Stimulated activated CD4-positive, alpha-beta T cell treated with anti-CD3 and anti-CD28 coated beads, Interleukin-4, amount 100 ng/mL, for 4 hours (primary cell): ENCODE measurements around the gene DGKK.

Experiments used
- DNase-seq, 2 experiments: peaks; one replicate each; pipeline ENCODE4 v3.0.0-alpha.2; 2020

Gene DGKK

DNA sequence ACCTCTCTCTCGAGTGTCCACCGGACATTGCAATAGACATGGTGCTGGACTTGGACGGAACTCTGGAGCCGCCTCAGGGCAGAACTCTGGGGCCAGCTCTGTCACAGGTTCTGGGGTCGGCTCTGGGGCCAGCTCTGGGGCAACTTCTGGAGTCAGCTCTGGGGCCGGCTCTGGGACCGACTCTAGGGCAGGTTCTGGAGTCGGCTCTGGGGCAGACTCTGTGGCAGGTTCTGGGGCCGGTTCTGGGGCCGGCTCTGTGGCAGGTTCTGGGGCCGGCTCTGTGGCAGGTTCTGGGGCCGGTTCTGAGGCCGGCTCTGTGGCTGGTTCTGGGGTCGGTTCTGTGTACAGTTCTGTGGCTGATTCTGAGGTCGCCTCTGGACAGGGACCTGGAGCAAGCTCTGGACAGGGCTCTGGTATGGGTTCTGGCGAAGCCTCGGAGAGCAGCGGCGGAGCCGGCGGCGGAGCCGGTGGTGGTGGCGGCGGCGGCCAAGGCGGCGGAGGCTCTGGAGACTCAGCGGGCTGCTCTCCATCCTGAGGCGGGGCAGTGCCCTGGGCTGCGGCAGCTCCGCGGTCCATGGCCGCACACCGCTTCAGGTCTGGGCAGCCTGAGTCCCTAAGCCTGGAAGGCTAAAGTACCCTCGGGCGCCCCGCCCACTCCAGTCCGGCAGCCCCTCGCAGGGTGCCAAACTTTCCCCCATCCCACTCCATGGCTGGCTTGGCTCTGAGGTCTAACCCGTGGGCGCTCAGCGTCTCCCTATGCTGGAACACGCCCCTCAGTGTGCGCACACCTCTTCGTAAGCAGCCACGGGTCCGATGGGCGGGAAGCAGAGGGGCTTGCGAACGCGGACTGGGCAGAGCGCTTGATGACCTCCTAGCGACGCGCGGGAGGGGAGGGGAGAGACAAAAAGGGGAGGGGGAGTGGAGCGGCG lies at the start of gene DGKK:
TSS of gene DGKK (minus strand) at position 723 of the 929 bp plus-strand sequence. CDS start at position 576, 147 bp downstream.
- DNase-seq = no peak

- DNase-seq = no peak
These were observed 44.2 kb upstream of the DGKK start for GRCh38 chrX:50514811-50515210.

DNA sequence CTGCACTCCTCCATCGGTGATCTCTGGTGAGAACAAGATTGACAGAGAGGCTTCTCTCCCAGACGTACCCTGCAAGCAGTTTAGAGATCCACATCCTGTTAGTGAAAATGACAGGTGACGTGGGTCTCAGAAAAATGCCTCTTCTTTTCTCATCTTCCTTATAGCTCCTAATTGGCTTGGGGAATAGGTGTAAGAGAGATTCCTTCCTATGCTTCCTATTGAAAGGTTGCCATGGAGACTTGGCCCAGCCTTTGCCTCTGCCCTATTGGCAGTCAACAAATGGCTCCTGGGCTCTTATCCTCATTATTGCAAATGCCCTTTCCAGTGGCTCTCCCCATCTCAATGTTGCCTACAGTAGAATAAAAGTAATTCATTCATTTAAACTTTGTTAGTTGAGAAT lies 26.5 kb upstream of the DGKK start:
- DNase-seq = no peak

GRCh38 chrX:50495616-50496015 lies 25.0 kb upstream of the DGKK start:
- no peak for DNase-seq

DNA sequence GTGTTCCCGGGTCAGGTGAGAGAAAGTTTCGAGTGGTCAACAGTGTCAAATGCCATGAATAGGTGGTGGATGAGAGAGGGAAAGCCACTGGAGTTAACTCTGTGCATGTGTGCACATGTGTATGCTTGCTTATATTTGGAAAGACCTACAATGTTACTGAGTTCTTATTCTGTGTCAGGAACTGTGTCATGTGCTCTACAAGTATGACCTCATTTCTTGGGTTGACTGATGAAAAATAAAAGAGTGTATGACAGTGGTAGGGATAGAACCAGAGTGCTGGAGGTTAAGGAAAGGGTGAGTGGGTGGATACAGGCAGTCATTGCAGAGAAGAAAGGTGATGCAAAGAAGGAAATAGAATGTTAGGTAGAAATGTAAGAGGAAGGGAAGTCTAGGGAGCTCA lies 22.1 kb upstream of the DGKK start:
- DNase-seq = no peak

DNA sequence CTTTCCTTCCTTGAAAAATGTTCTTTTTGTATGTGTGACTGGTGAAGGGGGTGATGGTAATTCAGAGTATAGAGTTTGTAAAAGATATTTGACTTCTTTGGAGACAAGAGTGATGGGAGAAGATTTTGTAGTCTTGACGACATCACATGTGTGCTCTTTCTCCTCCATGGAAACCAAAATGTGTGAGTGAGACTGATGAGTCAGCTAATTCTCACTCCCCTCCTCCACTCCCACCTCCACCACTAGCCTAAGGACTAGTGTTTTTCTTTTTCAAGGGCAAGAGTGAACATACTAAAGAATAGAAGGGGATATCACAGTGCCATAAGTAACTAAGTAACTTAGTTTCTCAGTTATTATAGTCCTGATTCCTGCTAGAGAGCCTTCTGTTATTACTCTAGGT lies 14.0 kb upstream of the DGKK start:
- no peak for DNase-seq

DNA sequence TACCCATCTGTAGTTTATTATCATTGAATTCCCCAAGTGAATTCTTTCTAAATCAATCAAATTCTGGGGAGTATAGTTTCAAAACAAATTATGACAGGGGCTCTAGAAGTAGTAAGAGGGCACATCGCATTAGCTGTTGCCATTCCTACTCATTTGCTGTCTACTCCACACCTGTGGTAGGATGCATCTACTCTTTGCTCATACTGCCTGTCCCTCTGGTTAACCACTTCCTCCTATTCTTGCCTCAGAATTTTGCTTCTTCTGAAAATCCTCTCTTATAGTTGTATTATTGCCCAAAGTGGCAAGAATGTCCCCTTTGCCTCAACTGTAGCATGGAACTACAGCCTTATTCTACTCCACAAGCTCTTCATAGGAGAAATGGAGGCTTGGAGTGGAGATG lies 12.7 kb upstream of the DGKK start:
- DNase-seq = no peak

DNA sequence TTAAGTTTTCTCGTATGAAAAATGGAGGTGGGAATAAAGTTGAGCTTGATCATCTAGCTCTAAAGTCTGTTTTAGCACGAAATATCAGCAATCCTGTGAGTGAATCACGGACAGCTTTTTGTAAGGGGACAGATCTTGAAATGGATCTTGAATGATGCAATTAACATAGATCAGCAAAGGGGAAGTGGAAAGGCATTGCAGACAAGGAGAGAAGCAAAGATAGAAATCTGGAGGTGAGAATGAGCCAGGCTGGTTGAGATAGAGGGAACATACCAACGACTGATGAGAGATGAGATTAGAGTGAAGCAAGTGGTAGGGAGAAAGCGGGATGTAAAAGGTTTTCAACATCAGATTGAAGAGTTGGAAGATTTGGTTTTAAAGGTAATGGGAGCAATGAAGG lies 4.6 kb upstream of the DGKK start:
- DNase-seq = no peak

DNA sequence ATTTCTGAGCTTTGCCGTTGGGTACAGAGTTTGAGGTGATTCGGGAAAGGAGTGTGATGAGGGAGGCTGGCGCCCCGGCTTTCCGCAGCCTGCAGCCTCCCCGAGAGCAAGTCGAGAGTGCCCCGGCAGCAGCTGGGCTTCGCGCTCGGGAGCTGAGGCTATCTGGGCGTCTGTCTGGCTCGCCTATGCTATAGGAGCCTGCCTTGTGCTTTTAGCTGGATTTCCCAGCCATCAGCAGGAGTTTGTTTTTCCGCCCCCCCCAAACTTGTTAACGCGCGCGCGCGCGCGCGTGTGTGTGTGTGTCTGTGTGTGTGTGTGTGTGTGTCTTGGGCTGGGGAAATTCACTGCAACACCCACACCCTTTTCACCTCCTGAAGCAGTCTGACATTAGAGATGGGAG lies 765 bp upstream of the DGKK start:
- DNase-seq = no peak

DNA sequence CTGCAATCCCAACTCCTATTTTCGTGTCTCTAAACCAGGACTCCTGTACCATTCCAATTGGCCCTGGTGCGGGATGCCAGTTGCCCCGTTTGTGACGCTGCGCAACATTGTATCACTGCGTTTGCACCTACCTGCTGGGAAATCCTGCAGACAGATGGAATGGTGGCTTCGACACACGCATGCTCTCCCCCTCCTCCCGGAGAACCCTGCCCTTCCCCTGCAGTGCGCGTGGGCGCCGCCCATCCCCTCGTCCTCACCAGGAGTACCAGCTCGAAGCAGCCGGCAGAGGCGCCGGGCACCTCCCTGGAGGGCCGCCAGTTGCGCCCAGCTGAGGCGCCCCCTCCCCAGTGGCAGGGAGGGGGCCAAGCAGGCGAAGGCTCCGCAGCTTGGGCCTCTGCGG lies 1.4 kb downstream of the DGKK start:
- DNase-seq = no peak

DNA sequence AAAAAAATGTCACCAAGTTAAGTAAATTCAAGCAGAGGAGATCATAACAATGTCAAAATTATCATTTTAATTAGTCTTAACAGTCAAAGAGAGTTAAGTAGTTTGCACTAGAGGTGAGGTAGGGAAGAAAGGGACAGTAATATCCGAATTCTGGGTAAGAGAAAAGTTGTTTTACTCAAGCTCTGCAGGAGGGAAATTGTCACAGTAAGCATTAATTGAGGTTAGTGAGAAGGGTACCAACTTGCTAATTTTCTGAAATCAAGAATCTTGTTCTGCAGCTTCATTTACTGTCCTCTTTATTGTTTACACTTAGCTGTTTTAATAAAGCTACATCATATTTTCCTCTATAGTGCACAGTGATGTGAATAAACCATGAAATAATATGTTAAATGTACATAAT lies 11.0 kb downstream of the DGKK start:
- no peak for DNase-seq

DNA sequence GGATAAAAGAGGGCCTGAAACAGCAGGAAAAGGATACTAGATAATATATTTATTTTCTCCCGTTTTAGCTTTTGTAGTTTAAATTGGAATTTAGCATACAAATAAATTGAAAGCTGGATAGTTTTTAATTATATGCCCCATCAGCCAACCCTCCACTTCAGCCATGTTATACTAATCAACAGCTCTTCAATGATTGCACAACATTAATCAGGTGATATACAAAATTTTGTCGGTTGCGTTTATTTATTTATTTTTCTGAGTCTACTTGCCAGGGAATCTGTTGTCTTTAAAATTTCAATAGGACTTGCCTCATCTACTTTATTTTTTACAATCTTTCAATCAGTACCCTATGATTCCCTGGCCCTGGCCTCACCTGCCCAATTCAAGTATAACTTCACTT lies 12.1 kb downstream of the DGKK start:
- DNase-seq = no peak

GRCh38 chrX:50456712-50457484 lies 13.7 kb downstream of the DGKK start:
- DNase-seq = no peak

DNA sequence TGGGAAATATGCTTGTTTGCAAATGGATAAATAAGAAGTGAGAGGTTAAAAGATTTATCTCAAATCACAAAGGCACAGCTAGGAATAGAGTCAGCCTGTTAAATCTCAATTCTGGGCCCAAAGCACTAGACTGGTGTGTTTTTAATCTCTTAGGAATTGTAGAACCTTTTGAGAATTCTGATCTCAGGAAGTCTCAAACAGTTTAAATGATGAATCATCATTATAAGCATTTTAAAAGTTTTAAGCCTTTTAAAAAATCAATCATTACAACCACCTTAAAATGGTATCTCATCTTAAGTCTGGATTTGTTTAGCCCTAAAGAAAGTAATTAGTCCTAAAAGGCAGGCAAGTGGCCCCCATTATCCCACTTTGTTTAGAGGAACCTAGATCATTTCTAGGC lies 17.8 kb downstream of the DGKK start:
- DNase-seq = no peak

GRCh38 chrX:50450324-50450723 lies 20.3 kb downstream of the DGKK start:
- DNase-seq = no peak

DNA sequence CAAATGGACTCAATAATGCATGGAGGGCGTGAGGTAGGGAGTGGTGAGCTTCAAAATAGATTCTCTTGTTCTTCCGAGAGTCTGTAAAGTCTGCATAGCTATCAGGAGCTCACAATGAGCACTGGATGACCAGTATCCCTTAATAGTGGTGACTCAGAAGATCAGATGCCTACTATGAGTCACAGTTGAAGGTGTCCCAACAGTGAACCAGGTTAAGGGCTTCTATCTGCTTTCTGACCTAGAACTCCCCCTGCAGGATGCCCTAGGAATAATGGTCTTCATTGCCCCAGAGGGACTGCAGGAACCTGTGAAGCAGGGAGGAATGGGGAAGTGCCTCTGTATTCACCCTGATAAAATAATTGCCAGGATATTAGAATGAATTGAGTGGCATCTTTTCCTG lies 22.1 kb downstream of the DGKK start:
- DNase-seq = no peak

DNA sequence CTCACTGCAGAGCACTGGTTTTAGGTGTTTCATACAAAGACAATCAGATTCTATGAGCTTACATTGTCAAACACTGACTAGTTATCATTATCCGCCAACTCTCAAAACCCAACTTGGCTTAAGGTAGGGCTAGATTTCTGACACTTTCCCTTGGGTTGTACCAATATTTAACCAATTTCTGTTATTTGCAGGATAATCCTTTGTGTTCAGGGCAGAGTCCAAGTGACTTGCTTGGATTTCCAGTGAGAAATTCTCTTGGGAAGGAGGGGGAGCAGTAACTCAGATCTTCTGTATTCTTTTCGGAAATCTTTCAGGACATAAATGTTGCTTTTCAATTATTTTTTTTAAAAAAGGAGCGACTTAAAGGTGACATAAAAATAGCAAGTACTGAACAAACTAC lies 23.1 kb downstream of the DGKK start:
- no peak for DNase-seq

- DNase-seq = no peak
These were observed 28.1 kb downstream of the DGKK start for GRCh38 chrX:50442426-50443116.

DNA sequence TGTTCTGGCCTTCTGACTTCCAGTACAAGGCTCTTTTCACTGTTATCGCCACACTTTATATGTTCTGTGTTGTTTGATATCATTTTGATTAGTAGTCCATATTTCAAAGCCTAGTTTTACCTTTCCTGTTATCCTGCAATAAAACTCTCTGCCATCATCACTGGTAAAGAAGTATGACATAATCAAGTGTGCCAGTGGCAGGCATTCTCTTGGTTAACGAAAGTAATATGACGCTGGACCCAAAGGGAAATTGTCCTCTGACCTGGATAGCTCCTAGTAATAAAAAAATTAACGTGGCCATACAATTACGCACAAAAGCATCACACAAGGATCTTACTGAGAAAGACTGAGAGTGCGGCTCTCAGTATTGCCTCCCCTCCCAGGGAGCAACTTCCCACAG lies 33.8 kb downstream of the DGKK start:
- no peak for DNase-seq

DNA sequence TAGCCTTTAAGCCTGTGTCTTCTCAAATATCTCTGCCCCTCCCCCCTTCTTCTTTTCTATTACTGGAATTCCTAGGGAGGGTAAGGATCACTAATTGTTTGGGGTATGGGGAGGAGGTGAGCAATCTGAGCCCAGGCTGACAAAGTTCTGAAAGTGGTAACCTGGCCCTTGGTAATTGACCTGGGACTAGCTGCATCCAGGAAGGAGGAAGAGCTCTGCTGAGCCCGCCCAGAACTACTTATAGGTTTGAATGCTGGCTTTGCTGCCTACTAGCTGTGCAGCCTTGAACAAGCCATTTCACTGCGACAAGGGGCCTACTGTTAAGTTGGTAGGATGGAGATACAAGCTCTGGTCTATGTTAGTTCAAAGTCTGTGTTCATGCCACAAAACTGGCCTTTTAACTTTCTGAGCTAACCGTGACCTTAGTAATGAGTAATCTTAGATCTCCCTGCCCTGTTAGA lies 37.8 kb downstream of the DGKK start:
- DNase-seq = no peak

DNA sequence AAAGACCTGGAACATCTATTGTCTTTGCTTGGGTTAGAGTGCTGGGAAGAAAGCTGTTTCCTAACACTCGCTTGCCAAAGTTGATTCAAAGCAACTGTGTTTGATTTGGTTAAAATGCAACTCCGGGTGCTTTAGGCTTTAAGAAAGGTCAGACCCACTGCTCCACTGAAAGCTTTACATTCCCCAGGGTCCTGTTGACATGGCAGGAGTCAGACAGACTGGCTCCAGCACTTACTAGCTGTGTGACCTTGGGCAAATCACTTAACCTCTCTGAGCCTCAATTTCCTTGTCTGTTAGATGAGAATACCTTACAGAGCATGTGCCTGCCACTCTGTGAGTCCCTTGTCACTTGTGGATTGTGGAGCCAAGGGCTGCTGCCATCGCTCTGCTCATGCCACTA lies 39.0 kb downstream of the DGKK start:
- no peak for DNase-seq

GRCh38 chrX:50430917-50431575 lies 39.6 kb downstream of the DGKK start:
- DNase-seq = no peak

- DNase-seq = no peak
These were observed 42.5 kb downstream of the DGKK start for GRCh38 chrX:50428174-50428573.
